Liver (tissue), 3 donors: ENCODE results near the gene DCLK2.

Source experiments
- FOXA1 ChIP-seq: IDR thresholded peaks from 2 replicates; pipeline ENCODE4 v1.6.1; 2016; ENCODE audit warnings: antibody characterized with exemption
- GABPA ChIP-seq, 2 donors: IDR thresholded peaks in 1 of 2; conservative IDR thresholded peaks in 1 of 2; 2 replicates each; pipeline ENCODE4 v1.6.1; 2016; ENCODE audit warnings: antibody characterized with exemption in 2 of 2, mild to moderate bottlenecking in 1 of 2, moderate library complexity in 1 of 2
- HNF4G ChIP-seq: IDR thresholded peaks from 2 replicates; pipeline ENCODE4 v1.6.1; 2016; ENCODE audit warnings: antibody characterized with exemption
- JUND ChIP-seq, 2 donors: IDR thresholded peaks; 2 replicates each; pipeline ENCODE4 v1.6.1; 2016; ENCODE audit warnings: antibody characterized with exemption in 2 of 2
- MAX ChIP-seq: IDR thresholded peaks from 2 replicates; pipeline ENCODE4 v1.6.1; 2016; ENCODE audit warnings: antibody characterized with exemption
- NR2F2 ChIP-seq: IDR thresholded peaks from 2 replicates; pipeline ENCODE4 v1.6.1; 2016; ENCODE audit warnings: antibody characterized with exemption
- RAD21 ChIP-seq, 2 donors: IDR thresholded peaks; 2 replicates each; pipeline ENCODE4 v1.6.1; 2016; ENCODE audit warnings: antibody characterized with exemption in 2 of 2, mild to moderate bottlenecking in 2 of 2
- REST ChIP-seq: IDR thresholded peaks from 2 replicates; pipeline ENCODE4 v1.6.1; 2016; ENCODE audit warnings: antibody characterized with exemption, mild to moderate bottlenecking
- RXRA ChIP-seq, 2 donors: IDR thresholded peaks; 2 replicates each; pipeline ENCODE4 v1.6.1; 2017 to 2018; ENCODE audit warnings: antibody characterized with exemption in 2 of 2, mild to moderate bottlenecking in 1 of 2
- SP1 ChIP-seq: IDR thresholded peaks from 2 replicates; pipeline ENCODE4 v1.6.1; 2018; ENCODE audit warnings: antibody characterized with exemption, mild to moderate bottlenecking
- YY1 ChIP-seq: IDR thresholded peaks from 2 replicates; pipeline ENCODE4 v1.6.1; 2016; ENCODE audit warnings: antibody characterized with exemption, mild to moderate bottlenecking
- TF ChIP-seq, protein P1 (sequence below): fragments of 150-350 bp; IDR thresholded peaks from 2 replicates; pipeline ENCODE4 v1.5.1; 2017; ENCODE audit warnings: improper control_type of control experiment, low read depth, low read length; ENCODE audit not compliant: missing input control
- TF ChIP-seq, protein P2 (sequence below): IDR thresholded peaks from 2 replicates; pipeline ENCODE4 v1.6.1; 2016; ENCODE audit warnings: antibody characterized with exemption
- donor health status: healthy.
- donor health status: healthy.

DNA sequence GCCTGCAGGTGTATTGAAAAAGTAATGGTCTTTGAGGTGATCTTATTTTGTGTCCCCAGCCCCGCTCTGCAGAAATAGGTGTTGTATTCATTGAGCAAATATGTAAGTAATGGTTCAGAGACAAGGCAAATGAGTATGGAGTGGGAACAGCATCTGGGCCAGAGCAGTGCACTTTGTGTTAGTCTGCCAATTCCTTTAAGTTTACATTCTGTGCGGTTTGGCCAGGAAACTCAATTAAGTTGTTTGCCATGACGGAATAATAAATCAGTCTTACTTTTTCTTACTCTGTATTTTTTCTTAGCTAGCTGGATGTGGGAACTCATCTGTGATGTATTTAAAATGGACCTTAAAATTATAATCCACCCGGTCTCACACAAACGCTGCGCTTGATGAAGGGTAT is 12.6 kb downstream of the DCLK2 start:
- TF ChIP-seq JUND (IDR thresholded peaks at IDR 0.05) (no peak), RAD21 (IDR thresholded peaks at IDR 0.05) (no peak), FOXA1 (no peak), RXRA (IDR thresholded peaks at IDR 0.05) (no peak), GABPA (IDR thresholded peaks at IDR 0.05 in 1 of 2, conservative IDR thresholded peaks at IDR 0.05 in 1 of 2) (no peak), HNF4G (no peak), REST (no peak), NR2F2 (no peak), MAX (no peak), YY1 (no peak), SP1 (no peak)
- TF ChIP-seq, protein P1, sequence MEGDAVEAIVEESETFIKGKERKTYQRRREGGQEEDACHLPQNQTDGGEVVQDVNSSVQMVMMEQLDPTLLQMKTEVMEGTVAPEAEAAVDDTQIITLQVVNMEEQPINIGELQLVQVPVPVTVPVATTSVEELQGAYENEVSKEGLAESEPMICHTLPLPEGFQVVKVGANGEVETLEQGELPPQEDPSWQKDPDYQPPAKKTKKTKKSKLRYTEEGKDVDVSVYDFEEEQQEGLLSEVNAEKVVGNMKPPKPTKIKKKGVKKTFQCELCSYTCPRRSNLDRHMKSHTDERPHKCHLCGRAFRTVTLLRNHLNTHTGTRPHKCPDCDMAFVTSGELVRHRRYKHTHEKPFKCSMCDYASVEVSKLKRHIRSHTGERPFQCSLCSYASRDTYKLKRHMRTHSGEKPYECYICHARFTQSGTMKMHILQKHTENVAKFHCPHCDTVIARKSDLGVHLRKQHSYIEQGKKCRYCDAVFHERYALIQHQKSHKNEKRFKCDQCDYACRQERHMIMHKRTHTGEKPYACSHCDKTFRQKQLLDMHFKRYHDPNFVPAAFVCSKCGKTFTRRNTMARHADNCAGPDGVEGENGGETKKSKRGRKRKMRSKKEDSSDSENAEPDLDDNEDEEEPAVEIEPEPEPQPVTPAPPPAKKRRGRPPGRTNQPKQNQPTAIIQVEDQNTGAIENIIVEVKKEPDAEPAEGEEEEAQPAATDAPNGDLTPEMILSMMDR: no peak
- TF ChIP-seq, protein P2, sequence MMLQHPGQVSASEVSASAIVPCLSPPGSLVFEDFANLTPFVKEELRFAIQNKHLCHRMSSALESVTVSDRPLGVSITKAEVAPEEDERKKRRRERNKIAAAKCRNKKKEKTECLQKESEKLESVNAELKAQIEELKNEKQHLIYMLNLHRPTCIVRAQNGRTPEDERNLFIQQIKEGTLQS: no peak
